CD4-positive, alpha-beta T cell (primary cell): Measurements from ENCODE around the gene RBM20. TPM values are rescaled to one million over a fixed set of nuclear protein-coding genes. Genes with fewer than 3 reads are reported as not detected.

Experiments used
- ATAC-seq: fragments of 200-7000 bp; cut with Tn5 transposase; one replicate; pipeline ENCODE4 v1.10.0; 2022; ENCODE audit warnings: mild to moderate bottlenecking; ENCODE audit not compliant: poor library complexity
- CTCF ChIA-PET: fragments of 350-600 bp; sonication (Branson Sonifier 250); formaldehyde crosslinking; loops from one replicate; lab custom pipeline; 2021; ENCODE audit warnings: antibody characterized with exemption, inconsistent platforms; lab: Charles Lee
- POLR2A ChIA-PET: fragments of 350-600 bp; sonication (Branson Sonifier 250); formaldehyde crosslinking; loops from one replicate; lab custom pipeline; 2021; ENCODE audit warnings: antibody characterized with exemption, inconsistent platforms; lab: Charles Lee
- DNase-seq, 14 experiments: peaks; one replicate each; pipeline ENCODE4 v3.0.0-alpha.2; 2013 to 2020; ENCODE audit warnings: mixed read lengths in 2 of 14
- H3K27ac ChIP-seq, 2 donors: one replicate each; pipeline versions ENCODE4 v1.5.1 to v1.7.0; 2013; ENCODE audit warnings: low read length in 2 of 2, low read depth in 1 of 2, mild to moderate bottlenecking in 1 of 2
- H3K27me3 ChIP-seq, 2 experiments: 1 replicate in 1 of 2; 2 replicates in 1 of 2; pipeline versions ENCODE4 v1.6.1 to v1.7.0; 2013; ENCODE audit warnings: low read length in 2 of 2, control low read depth in 1 of 2, mild to moderate bottlenecking in 1 of 2, moderate library complexity in 1 of 2; ENCODE audit not compliant: insufficient read depth in 2 of 2, control insufficient read depth in 1 of 2
- H3K36me3 ChIP-seq: one replicate; pipeline ENCODE4 v1.6.1; 2013; ENCODE audit warnings: low read length, control low read depth; ENCODE audit not compliant: insufficient read depth
- H3K4me1 ChIP-seq: one replicate; pipeline ENCODE4 v1.6.1; 2013; ENCODE audit warnings: low read length, control low read depth; ENCODE audit not compliant: insufficient read depth
- H3K4me3 ChIP-seq: one replicate; pipeline ENCODE4 v1.5.1; 2013; ENCODE audit warnings: mild to moderate bottlenecking, low read length, moderate library complexity
- H3K9me3 ChIP-seq, 2 experiments: 1 replicate in 1 of 2; 2 replicates in 1 of 2; pipeline versions ENCODE4 v1.6.1 to v1.7.0; 2013; ENCODE audit warnings: low read length in 2 of 2, mild to moderate bottlenecking in 2 of 2, control low read depth in 1 of 2, moderate library complexity in 1 of 2; ENCODE audit not compliant: control insufficient read depth in 1 of 2, insufficient read depth in 1 of 2
- H3K27ac Mint-ChIP-seq: one replicate; pipeline ENCODE4 v1.8.0; 2020; ENCODE audit warnings: mixed read lengths
- H3K27me3 Mint-ChIP-seq: one replicate; pipeline ENCODE4 v1.8.0; 2021; ENCODE audit warnings: mixed read lengths
- H3K36me3 Mint-ChIP-seq: one replicate; pipeline ENCODE4 v1.8.0; 2021; ENCODE audit warnings: low read depth, mixed read lengths
- H3K4me1 Mint-ChIP-seq: one replicate; pipeline ENCODE4 v1.8.0; 2021; ENCODE audit warnings: low read depth, mixed read lengths
- H3K4me3 Mint-ChIP-seq: one replicate; pipeline ENCODE4 v1.8.0; 2020; ENCODE audit warnings: mild to moderate bottlenecking, mixed read lengths
- H3K9me3 Mint-ChIP-seq: one replicate; pipeline ENCODE4 v1.8.0; 2020; ENCODE audit warnings: mixed read lengths
- intact Hi-C, 2 experiments: fragments of 100-400 bp; cut with DNase I in 1 of 2; cut with micrococcal nuclease in 1 of 2; formaldehyde crosslinking; loops; one replicate each; pipeline versions ENCODE4 v1.15.1 to v1.9.0; 2023 to 2025; cut with DNase I, micrococcal nuclease
- total RNA-seq, 174 experiments: library from RNA in 2 of 174; stranded (reverse) in 2 of 174; gene quantifications; one replicate each; pipeline ENCODE4 v1.2.3 and lab custom pipeline; 2021 to 2026
- TF ChIP-seq, protein P1 (sequence below): fragments of 200-600 bp; IDR thresholded peaks from one replicate; pipeline ENCODE4 v1.8.0; 2022; ENCODE audit warnings: antibody characterized with exemption, mild to moderate bottlenecking

RBM20 gene
- total RNA-seq, 2 experiments from 2014 or later: 0.91 to 1.1 TPM

DNA sequence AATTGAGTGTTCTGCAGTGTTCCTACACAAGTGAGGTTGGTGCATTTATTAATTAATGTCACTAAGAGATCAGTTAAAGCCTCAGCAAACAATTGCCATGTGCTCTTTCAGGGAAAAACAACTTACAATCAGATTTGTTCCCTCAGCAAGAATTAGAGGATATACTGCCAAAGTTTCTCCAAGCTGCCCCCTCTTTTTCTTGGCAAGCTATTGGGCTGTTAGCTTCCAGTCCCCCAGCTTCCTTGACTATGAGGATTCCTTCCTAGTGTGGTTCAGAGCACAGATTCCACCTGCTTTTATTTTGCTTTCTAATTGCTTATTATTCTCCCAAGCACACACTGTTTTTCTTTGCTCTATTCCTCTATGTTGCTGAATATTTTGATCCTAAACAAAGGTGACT, 112.7 kb downstream of the RBM20 start:
- Histone ChIP-seq H3K27me3 (no peaks in the 10 kb centered on the region), H3K36me3 (no peaks in the 10 kb centered on the region), H3K4me3 (no peak overlapping the region), H3K9me3 (no peaks in the 10 kb centered on the region), H3K27ac (no peak overlapping the region), H3K4me1 (no peaks in the 10 kb centered on the region)
- H3K36me3 Mint-ChIP-seq: no peaks in the 10 kb centered on the region
- ChIA-PET CTCF (no interaction called here), POLR2A (interaction anchor here (0.9 kb wide), 1 partner anchor 108 kb away, joined by 3 read pairs; no protein-coding TSS in a partner anchor)
- DNase-seq (no peak), ATAC-seq (no peak)
- intact Hi-C loops: no loop called here
- TF ChIP-seq, protein P1, sequence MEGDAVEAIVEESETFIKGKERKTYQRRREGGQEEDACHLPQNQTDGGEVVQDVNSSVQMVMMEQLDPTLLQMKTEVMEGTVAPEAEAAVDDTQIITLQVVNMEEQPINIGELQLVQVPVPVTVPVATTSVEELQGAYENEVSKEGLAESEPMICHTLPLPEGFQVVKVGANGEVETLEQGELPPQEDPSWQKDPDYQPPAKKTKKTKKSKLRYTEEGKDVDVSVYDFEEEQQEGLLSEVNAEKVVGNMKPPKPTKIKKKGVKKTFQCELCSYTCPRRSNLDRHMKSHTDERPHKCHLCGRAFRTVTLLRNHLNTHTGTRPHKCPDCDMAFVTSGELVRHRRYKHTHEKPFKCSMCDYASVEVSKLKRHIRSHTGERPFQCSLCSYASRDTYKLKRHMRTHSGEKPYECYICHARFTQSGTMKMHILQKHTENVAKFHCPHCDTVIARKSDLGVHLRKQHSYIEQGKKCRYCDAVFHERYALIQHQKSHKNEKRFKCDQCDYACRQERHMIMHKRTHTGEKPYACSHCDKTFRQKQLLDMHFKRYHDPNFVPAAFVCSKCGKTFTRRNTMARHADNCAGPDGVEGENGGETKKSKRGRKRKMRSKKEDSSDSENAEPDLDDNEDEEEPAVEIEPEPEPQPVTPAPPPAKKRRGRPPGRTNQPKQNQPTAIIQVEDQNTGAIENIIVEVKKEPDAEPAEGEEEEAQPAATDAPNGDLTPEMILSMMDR: no peak
- no peaks in the 10 kb centered on the region for H3K9me3 Mint-ChIP-seq
- no peak overlapping the region for H3K4me3 Mint-ChIP-seq
- H3K27ac Mint-ChIP-seq: no peak overlapping the region
- no peaks in the 10 kb centered on the region for H3K27me3 Mint-ChIP-seq
- H3K4me1 Mint-ChIP-seq: peaks cover 24% of the 10 kb centered on the region

DNA sequence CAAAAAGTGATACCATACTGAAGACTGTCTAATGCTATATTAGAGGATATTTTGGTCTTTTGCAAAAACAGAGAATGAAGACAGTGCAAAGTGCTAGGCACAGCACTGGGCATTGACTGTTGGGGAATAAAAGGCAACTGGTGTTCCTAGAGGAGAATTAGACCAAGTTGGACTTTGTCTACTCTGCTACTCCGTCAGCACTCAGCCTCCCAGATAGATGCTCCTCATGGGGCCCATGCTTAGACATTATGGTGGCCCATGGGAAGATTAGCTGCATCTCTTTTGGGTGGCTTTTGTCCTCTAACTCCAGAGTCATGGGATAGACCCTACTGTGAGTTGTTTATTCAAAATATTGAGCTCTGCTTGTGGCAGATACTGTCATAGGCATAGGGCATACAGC, 113.5 kb downstream of the RBM20 start:
- ATAC-seq (no peak), DNase-seq (no peak)
- intact Hi-C loops: no loop called here
- H3K9me3 ChIP-seq: no peaks in the 10 kb centered on the region
- H3K27ac Mint-ChIP-seq: no peak overlapping the region
- H3K4me3 ChIP-seq: no peak overlapping the region
- H3K4me1 ChIP-seq: no peaks in the 10 kb centered on the region
- no peaks in the 10 kb centered on the region for H3K27me3 ChIP-seq
- no peaks in the 10 kb centered on the region for H3K36me3 ChIP-seq
- H3K9me3 Mint-ChIP-seq: no peaks in the 10 kb centered on the region
- H3K36me3 Mint-ChIP-seq: no peaks in the 10 kb centered on the region
- TF ChIP-seq, protein P1: no peak
- H3K4me1 Mint-ChIP-seq: peaks cover 17% of the 10 kb centered on the region
- no peak overlapping the region for H3K27ac ChIP-seq
- ChIA-PET CTCF (no interaction called here), POLR2A (no interaction called here)
- no peak overlapping the region for H3K4me3 Mint-ChIP-seq
- H3K27me3 Mint-ChIP-seq: no peaks in the 10 kb centered on the region

DNA sequence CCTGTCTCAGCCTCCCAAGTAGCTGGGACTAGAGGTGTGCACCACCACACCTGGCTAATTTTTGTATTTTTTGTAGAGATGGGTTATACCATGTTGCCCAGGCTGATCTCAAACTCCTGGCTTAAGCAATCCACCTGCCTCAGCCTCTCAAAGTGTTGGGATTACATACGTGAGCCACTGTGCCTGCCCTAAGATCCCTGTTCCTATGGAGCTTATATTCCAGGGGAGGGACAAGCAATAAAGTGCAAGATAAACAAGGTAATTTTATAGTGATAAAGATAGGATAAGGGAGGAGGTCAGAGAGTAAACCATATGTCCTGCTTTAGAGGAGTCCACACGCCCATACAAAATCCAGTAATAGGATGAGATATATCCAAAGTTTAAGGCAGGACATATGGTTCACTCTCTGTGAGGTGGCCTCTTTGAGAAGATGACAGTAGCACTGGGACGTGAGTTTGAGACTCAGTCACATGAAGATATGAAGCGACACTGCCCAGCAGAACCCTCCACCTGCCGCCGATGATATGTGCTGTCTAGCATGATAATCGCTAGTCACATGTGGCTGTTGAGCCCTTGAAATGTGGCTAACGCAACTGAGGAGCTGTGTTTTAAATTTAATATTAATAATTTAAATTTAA, 114.1 kb downstream of the RBM20 start:
- Histone ChIP-seq H3K27me3 (no peaks in the 10 kb centered on the region), H3K4me3 (no peak overlapping the region), H3K9me3 (no peaks in the 10 kb centered on the region), H3K36me3 (no peaks in the 10 kb centered on the region), H3K4me1 (no peaks in the 10 kb centered on the region), H3K27ac (no peak overlapping the region)
- TF ChIP-seq, protein P1: no peak
- H3K36me3 Mint-ChIP-seq: no peaks in the 10 kb centered on the region
- ChIA-PET CTCF (no interaction called here), POLR2A (no interaction called here)
- ATAC-seq: no peak
- H3K4me3 Mint-ChIP-seq: no peak overlapping the region
- H3K27me3 Mint-ChIP-seq: no peaks in the 10 kb centered on the region
- H3K27ac Mint-ChIP-seq: no peak overlapping the region
- no peak for DNase-seq
- H3K9me3 Mint-ChIP-seq: no peaks in the 10 kb centered on the region
- intact Hi-C loops: no loop called here
- peaks cover 16% of the 10 kb centered on the region for H3K4me1 Mint-ChIP-seq
